RWPE1 (cell line): ENCODE data around the gene MPND.

Experiments used
- CTCF ChIA-PET: fragments of 350-600 bp; sonication (Branson Sonifier 250); formaldehyde crosslinking; extraction: SDS; loops from one replicate; lab custom pipeline; 2021; lab: Yijun Ruan, JAX
- POLR2A ChIA-PET: fragments of 400-600 bp; formaldehyde crosslinking; extraction: SDS; loops from one replicate; lab custom pipeline; 2020; ENCODE audit warnings: antibody characterized with exemption; ENCODE audit not compliant: low non-redundant PET; lab: Yijun Ruan, JAX
- DNase-seq: peaks from one replicate; pipeline ENCODE4 v3.0.0; 2012; ENCODE audit warnings: low spot score
- H3K27ac ChIP-seq: fragments of 450-650 bp; 2 replicates; pipeline ENCODE4 v1.5.1; 2017
- CTCF ChIP-seq: fragments of 450-650 bp; conservative IDR thresholded peaks from 2 replicates; pipeline ENCODE4 v1.5.1; 2017; ENCODE audit warnings: low read depth, mild to moderate bottlenecking

The MPND gene

GRCh38 chr19:4372165-4373012 lies 29.0 kb downstream of the MPND start:
- POLR2A ChIA-PET, result no interaction called here
- no peak for DNase-seq
- peak overlapping the region; percentile 99 for H3K27ac ChIP-seq
- TF ChIP-seq CTCF, result no peak
- CTCF ChIA-PET, result interaction anchor here (0.6 kb wide), 1 partner anchor 29 kb away, joined by 6 read pairs; no protein-coding TSS in a partner anchor

GRCh38 chr19:4373013-4373367 lies 29.6 kb downstream of the MPND start:
- DNase-seq, result no peak
- CTCF ChIA-PET, result no interaction called here
- TF ChIP-seq CTCF, result no peak
- peak overlapping the region; percentile 99 for H3K27ac ChIP-seq
- POLR2A ChIA-PET, result no interaction called here

- DNase-seq, result no peak
- no peak for TF ChIP-seq CTCF
- POLR2A ChIA-PET, result no interaction called here
- peak overlapping the region; percentile 99 for H3K27ac ChIP-seq
- CTCF ChIA-PET, result interaction anchor here (2.2 to 3.0 kb wide), 2 partner anchors 11 to 27 kb away, joined by 9 to 25 read pairs; partner anchors contain the start of gene SH3GL1
These were observed 30.5 kb downstream of the MPND start for GRCh38 chr19:4373601-4374497.

GRCh38 chr19:4374498-4375163 lies 31.3 kb downstream of the MPND start:
- H3K27ac ChIP-seq, result peak overlapping the region; percentile 99
- DNase-seq, result peak; percentile 71
- ChIA-PET POLR2A (interaction anchor here (0.5 kb wide), 1 partner anchor 24 kb away, joined by 6 read pairs; no protein-coding TSS in a partner anchor), CTCF (interaction anchor here (0.6 to 3.0 kb wide), 9 partner anchors 10 to 416 kb away, joined by 3 to 25 read pairs (median 4); partner anchors contain the start of gene SH3GL1)
- no peak for TF ChIP-seq CTCF

- no peak for TF ChIP-seq CTCF
- H3K27ac ChIP-seq, result peak overlapping the region; percentile 99
- ChIA-PET POLR2A (interaction anchor here (0.5 kb wide), 1 partner anchor 24 kb away, joined by 6 read pairs; no protein-coding TSS in a partner anchor), CTCF (interaction anchor here (0.6 to 3.0 kb wide), 9 partner anchors 9 to 415 kb away, joined by 3 to 25 read pairs (median 4); partner anchors contain the start of gene SH3GL1)
- peak; percentile 72 for DNase-seq
These were observed 32.0 kb downstream of the MPND start for GRCh38 chr19:4375164-4376027.
